Left lung (tissue), 10 donors: Measurements from ENCODE around the gene CLIC4. TPM values are rescaled to one million over a fixed set of nuclear protein-coding genes. Genes with fewer than 3 reads are reported as not detected.
A peak's percentile ranks its signal among the peaks of the same experiment; 100 is the strongest.
"Not testable (repeated sequence)": the region's sequence is repeated elsewhere in the genome, so short reads cannot be mapped to it uniquely, and the experiment has no call there.

Source experiments
- ATAC-seq: fragments of 200-7000 bp; cut with Tn5 transposase; one replicate; pipeline ENCODE4 v1.9.1; 2020; ENCODE audit warnings: moderate library complexity
- DNase-seq, 4 donors: peaks; one replicate each; pipeline ENCODE4 v3.0.0-alpha.2; 2013 to 2020
- H3K27ac ChIP-seq, 2 donors: fragments of 200-600 bp; sonication (generic) in 1 of 2; one replicate each; pipeline versions ENCODE4 v1.5.0 to v1.8.0; 2020 to 2021
- H3K27me3 ChIP-seq, 2 donors: fragments of 200-600 bp; sonication (generic) in 1 of 2; one replicate each; pipeline versions ENCODE4 v1.5.0 to v1.8.0; 2020 to 2021
- H3K36me3 ChIP-seq, 2 donors: fragments of 200-600 bp; sonication (generic) in 1 of 2; one replicate each; pipeline versions ENCODE4 v1.5.0 to v1.8.0; 2020 to 2021
- H3K4me1 ChIP-seq, 2 donors: fragments of 200-600 bp; one replicate each; pipeline ENCODE4 v1.8.0; 2021
- H3K4me3 ChIP-seq, 2 donors: fragments of 200-600 bp; sonication (generic) in 1 of 2; one replicate each; pipeline versions ENCODE4 v1.5.0 to v1.8.0; 2020 to 2021; ENCODE audit warnings: mild to moderate bottlenecking in 1 of 2
- H3K9me3 ChIP-seq, 2 donors: fragments of 200-600 bp; sonication (generic) in 1 of 2; one replicate each; pipeline versions ENCODE4 v1.5.0 to v1.8.0; 2020 to 2021
- intact Hi-C, 2 donors: fragments of 100-400 bp; cut with DNase I; formaldehyde crosslinking; loops; one replicate each; pipeline versions ENCODE4 v1.11.2 to v1.14.2; 2022
- polyA plus RNA-seq, 6 donors: library from polyadenylated mRNA; unstranded; fragments of 120-200 nt; gene quantifications; one replicate each; pipeline ENCODE4 v1.2.1, GENCODE V29; 2013; ENCODE audit not compliant: insufficient read length in 6 of 6
- total RNA-seq, 2 donors: library from RNA; stranded (reverse); fragmentation: NEBNext Ultra II Directional; extraction: Animal tissue kit (Norgen Biotek cat#: 25700); gene quantifications; one replicate each; pipeline ENCODE4 v1.2.1, GENCODE V29; 2021
- TF ChIP-seq, protein P1 (sequence below), 2 donors: fragments of 200-600 bp; sonication (generic) in 1 of 2; IDR thresholded peaks; one replicate each; pipeline versions ENCODE4 v1.5.0 to v1.8.0; 2021; ENCODE audit warnings: antibody characterized with exemption in 2 of 2
- donor health status: DM: no; HTN: yes; CAD: no.
- donor health status: DM: no; HTN: no; CAD: no.

CLIC4 gene
- total and polyA plus RNA-seq, 8 donors = 158 to 257 (median 224) TPM

DNA sequence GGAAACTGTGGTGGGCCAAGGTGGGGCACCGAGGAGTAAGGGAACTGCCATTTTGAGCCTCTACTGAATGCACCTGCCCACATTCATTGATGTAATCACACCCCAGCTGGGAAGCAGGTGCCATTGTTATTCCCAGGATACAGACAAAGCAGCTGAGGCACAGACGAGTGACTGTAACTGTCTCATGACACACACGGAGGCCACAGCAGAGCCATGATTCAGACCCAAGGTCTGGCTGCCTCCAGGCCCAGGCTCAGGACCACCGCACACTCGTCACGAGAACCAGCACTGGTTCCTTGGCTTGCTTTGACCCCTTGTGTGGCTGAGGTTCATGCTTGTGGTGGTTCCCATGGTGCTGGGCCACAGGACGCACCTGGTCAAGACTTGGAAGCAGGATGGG lies 45.6 kb upstream of the CLIC4 start:
- TF ChIP-seq, protein P1, sequence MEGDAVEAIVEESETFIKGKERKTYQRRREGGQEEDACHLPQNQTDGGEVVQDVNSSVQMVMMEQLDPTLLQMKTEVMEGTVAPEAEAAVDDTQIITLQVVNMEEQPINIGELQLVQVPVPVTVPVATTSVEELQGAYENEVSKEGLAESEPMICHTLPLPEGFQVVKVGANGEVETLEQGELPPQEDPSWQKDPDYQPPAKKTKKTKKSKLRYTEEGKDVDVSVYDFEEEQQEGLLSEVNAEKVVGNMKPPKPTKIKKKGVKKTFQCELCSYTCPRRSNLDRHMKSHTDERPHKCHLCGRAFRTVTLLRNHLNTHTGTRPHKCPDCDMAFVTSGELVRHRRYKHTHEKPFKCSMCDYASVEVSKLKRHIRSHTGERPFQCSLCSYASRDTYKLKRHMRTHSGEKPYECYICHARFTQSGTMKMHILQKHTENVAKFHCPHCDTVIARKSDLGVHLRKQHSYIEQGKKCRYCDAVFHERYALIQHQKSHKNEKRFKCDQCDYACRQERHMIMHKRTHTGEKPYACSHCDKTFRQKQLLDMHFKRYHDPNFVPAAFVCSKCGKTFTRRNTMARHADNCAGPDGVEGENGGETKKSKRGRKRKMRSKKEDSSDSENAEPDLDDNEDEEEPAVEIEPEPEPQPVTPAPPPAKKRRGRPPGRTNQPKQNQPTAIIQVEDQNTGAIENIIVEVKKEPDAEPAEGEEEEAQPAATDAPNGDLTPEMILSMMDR (IDR thresholded peaks at IDR 0.05) = no peak
- H3K36me3 ChIP-seq = no peaks in the 10 kb centered on the region
- no peak for ATAC-seq
- H3K4me3 ChIP-seq = no peak overlapping the region
- no peak overlapping the region for H3K27ac ChIP-seq
- no peaks in the 10 kb centered on the region for H3K27me3 ChIP-seq
- DNase-seq = no peak
- intact Hi-C loops = no loop called here
- H3K4me1 ChIP-seq = peaks cover 11 to 20% of the 10 kb centered on the region in 2 donors
- H3K9me3 ChIP-seq = no peaks in the 10 kb centered on the region

DNA sequence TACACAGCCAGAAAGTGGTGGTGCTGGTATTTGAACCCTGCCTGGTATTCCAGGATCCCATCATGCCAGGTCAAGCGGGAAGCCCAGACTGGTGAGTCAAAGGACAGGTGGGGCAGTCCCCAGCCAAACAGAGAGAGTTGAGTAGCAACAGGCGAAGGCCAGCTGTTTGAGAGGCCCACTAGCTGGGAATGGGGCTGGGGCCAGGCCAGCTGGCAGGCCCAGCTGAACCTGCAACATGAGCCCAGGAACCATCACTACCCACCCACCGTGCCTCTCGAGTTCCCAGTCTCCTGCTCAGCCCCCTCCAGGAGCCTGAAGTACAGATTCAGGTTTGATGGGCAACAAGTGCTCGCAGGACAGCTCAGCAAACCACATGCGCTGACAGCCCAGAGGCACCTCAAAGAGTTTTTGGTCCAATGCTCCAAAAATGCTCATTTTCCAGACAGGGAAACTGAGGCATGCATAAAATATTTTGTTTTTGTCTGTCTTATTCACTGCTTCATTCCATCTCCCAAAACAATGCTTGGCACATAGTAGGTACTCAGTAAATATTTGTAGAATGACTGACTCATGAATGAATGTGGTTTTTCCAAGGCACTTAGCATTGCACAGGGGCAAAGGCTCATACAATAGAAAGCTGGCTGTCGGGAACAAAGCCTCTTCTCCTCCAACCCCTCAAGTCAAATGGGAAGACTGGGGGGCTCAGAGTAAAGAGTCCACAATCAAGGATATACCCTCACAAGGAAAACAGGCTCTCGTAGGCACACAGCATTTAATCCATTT lies 42.5 kb upstream of the CLIC4 start:
- Histone ChIP-seq H3K4me1 (peaks cover 0 to 17% of the 10 kb centered on the region in 2 donors), H3K27ac (no peak overlapping the region), H3K36me3 (no peaks in the 10 kb centered on the region), H3K9me3 (no peaks in the 10 kb centered on the region), H3K27me3 (no peaks in the 10 kb centered on the region), H3K4me3 (no peak overlapping the region)
- intact Hi-C loops = no loop called here
- no peak for ATAC-seq
- no peak for DNase-seq
- TF ChIP-seq, protein P1 (IDR thresholded peaks at IDR 0.05) = no peak

DNA sequence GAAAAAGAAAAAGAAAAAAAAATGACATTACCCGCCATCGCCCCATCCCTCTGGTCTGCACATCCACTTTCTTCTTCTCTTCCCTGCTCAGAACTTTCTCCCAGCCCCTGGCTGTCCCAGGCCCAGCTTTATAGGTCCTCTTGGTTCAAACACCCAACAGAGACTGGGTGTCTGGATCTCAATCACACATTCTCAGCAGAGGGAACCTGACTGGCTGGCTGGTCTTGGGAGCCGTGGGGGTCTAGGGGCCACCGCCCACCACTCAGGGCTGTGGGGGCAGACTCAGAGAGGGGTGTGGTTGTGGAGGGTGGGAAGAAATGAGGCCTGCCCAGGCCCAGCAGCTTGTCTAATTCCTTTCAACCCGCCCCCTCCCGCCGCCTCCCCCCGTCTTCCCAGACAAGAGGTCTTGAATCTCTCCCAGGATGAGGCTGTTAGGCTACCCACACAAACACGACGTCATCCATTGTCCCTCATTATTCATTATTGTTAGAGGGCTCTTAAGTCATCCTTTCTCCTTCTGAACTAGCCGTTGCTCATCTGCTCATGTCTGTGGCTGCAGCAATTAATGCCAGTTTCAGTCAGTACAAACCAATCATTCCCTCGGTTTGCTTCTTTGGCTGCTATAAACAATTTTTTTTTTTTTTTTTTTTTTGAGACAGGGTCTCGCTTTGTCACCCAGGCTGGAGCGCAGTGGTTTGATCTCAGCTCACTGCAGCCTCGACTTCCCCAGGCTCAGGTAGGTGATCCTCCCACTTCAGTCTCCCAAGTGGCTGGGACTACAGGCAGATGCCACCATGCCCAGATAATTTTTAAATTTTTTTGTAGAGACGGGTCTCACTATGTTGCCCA lies 40.6 kb upstream of the CLIC4 start:
- intact Hi-C loops = no loop called here
- Histone ChIP-seq H3K4me3 (peak overlapping the region in 1 of 2 donors; percentile 19), H3K4me1 (peaks cover 0 to 29% of the 10 kb centered on the region in 2 donors), H3K9me3 (no peaks in the 10 kb centered on the region), H3K27ac (peak overlapping the region; percentile 61 to 66), H3K36me3 (no peaks in the 10 kb centered on the region), H3K27me3 (no peaks in the 10 kb centered on the region)
- ATAC-seq = peak; percentile 4
- DNase-seq = no peak
- TF ChIP-seq, protein P1 (IDR thresholded peaks at IDR 0.05) = no peak

DNA sequence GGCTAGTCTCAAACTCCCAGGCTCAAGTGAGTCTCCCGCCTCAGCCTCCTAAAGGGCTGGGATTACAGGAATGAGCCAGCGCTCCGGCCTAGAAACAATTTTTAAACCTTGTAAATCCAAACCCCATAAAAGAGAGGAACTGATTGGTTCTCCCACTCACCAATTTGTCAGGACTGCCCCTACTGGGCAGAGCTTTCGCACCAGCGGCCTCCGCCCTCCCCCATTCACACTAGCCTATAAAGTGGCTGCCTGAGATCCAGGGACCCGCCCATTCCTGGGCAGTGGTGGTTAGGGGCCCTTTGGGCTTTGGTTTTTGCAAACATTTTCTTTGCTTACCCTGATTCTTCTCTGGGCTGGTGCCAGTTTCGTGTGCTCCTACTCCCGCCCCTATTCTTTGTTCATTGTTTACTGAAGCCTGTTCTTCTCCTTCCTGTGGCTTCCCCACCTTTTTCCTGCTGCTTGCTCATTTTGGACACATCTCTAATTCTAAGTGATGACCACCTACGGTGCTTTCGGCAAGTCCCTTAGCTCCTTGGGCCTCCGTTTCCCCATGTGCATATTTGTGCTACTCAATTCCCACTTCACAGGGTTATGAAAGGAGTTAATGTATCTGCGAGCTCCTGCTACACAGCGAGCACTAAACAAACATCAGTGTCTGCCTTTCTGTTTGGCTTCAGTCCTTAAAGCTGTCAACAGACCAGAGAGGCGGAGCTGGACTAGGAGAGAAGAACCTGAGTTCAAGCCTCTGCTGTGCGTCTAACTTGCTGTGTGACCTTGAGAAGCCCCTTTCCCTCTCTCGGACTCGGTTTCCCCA lies 39.8 kb upstream of the CLIC4 start:
- TF ChIP-seq, protein P1 (IDR thresholded peaks at IDR 0.05) = no peak
- Histone ChIP-seq H3K4me3 (peak overlapping the region in 1 of 2 donors; percentile 19), H3K27me3 (no peaks in the 10 kb centered on the region), H3K36me3 (no peaks in the 10 kb centered on the region), H3K4me1 (peaks cover 0 to 38% of the 10 kb centered on the region in 2 donors), H3K9me3 (no peaks in the 10 kb centered on the region), H3K27ac (peak overlapping the region; percentile 61 to 66)
- intact Hi-C loops = no loop called here
- peak; percentile 58 to 86 (median 84) for DNase-seq
- ATAC-seq = peak; percentile 98

DNA sequence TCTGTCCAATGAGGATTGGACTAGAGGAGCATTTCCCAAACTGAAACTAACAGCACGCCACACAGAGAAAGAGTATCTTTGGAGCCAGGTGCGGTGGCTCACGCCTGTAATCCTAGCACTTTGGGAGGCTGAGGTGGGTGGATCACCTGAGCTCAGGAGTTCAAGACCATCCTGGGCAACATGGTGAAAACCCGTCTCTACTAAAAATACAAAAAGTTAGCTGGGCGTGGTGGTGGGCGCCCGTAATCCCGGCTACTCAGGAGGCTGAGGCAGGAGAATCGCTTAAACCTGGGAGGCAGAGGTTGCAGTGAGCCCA lies 39.2 kb upstream of the CLIC4 start:
- ATAC-seq, intact Hi-C loops, H3K27me3 ChIP-seq, DNase-seq, H3K36me3 ChIP-seq, H3K9me3 ChIP-seq: not testable (repeated sequence)
- H3K4me3 ChIP-seq = peak overlapping the region in 1 of 2 donors; percentile 19
- peaks cover 0 to 43% of the 10 kb centered on the region in 2 donors for H3K4me1 ChIP-seq
- peak overlapping the region; percentile 61 to 66 for H3K27ac ChIP-seq
